Left renal cortex interstitium (tissue), 4 donors: ENCODE results near the gene SCP2D1. TPM values are rescaled to one million over a fixed set of nuclear protein-coding genes. Genes with fewer than 3 reads are reported as not detected.

ENCODE experiments used
- DNase-seq, 4 donors: peaks; one replicate each; pipeline ENCODE4 v3.0.0-alpha.2; 2013; ENCODE audit warnings: low read depth in 4 of 4, low spot score in 2 of 4, missing footprints in 1 of 4
- polyA plus RNA-seq, 4 donors: library from polyadenylated mRNA; unstranded; fragments of 120-200 nt; gene quantifications; one replicate each; pipeline ENCODE4 v1.2.1, GENCODE V29; 2013; ENCODE audit not compliant: insufficient read length in 4 of 4

The SCP2D1 gene
- polyA plus RNA-seq, 4 donors = not detected

GRCh38 chr20:18858816-18859215 is 45.2 kb downstream of the SCP2D1 start:
- DNase-seq = no peak

Other genes starting within 250 kb of the SCP2D1 start
- gene SMIM26, start 246.4 kb upstream of the SCP2D1 start, polyA plus RNA-seq = 10 to 100 TPM; 77.5 to 96.5 (median 89.2) TPM
- gene DTD1, start 225.7 kb upstream of the SCP2D1 start, polyA plus RNA-seq = 10 to 100 TPM; 23.0 to 33.6 (median 29.9) TPM